Measurements from ENCODE around the gene SEPTIN12. TPM values are rescaled to one million over a fixed set of nuclear protein-coding genes. Genes with fewer than 3 reads are reported as not detected.

The SEPTIN12 gene
- total and polyA plus RNA-seq, 10 of the 15 experiments (the other 5 are each of a cell fraction or from before 2014, with no cell fraction given), result not detected

DNA sequence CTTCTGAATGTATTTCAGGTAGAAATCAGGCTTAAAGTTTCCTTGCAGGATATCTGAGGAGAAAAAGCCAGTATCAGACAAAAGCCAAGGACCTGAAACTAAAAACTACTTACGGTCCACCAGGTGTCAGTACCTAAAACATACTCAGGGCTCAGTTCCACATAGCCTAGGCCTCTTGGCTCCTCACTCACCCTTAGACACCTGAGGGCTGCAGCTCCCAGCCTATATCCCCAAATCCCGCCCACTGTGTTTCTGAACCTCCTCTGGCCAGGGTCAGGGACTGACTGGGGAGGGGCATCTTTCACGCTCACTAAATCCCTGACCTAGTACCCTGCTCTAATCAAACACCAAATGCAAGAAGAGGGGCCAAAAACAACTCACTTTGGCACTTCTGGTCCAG is 23.1 kb upstream of the SEPTIN12 start:
- BruUV-seq (replicated peaks), result no TSS peak
- no peak for TF ChIP-seq MYB (IDR thresholded peaks at IDR 0.05; ENCODE audit: borderline replicate concordance, low read depth, low read length)
- no peak for TF ChIP-seq PAX5 (IDR thresholded peaks at IDR 0.05; ENCODE audit: borderline replicate concordance, low read depth, low read length)
- no peak for TF ChIP-seq TCF3 (IDR thresholded peaks at IDR 0.05; ENCODE audit: borderline replicate concordance, insufficient read depth, low read depth, low read length)
- TF ChIP-seq, protein P1, sequence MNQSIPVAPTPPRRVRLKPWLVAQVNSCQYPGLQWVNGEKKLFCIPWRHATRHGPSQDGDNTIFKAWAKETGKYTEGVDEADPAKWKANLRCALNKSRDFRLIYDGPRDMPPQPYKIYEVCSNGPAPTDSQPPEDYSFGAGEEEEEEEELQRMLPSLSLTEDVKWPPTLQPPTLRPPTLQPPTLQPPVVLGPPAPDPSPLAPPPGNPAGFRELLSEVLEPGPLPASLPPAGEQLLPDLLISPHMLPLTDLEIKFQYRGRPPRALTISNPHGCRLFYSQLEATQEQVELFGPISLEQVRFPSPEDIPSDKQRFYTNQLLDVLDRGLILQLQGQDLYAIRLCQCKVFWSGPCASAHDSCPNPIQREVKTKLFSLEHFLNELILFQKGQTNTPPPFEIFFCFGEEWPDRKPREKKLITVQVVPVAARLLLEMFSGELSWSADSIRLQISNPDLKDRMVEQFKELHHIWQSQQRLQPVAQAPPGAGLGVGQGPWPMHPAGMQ (IDR thresholded peaks at IDR 0.05; ENCODE audit: borderline replicate concordance), result no peak
- no peak for TF ChIP-seq ZBED1 (IDR thresholded peaks at IDR 0.05; ENCODE audit: borderline replicate concordance)
- no peak for TF ChIP-seq MTA3 (IDR thresholded peaks at IDR 0.05; ENCODE audit: borderline replicate concordance, low read length)
- TF ChIP-seq RUNX3 (IDR thresholded peaks at IDR 0.05; ENCODE audit: low read length), result no peak
- TF ChIP-seq NR2C1 (IDR thresholded peaks at IDR 0.05), result no peak
- Histone ChIP-seq H3K4me1 (ENCODE audit: control insufficient read depth, insufficient read depth, low read length) (no peaks in the 10 kb centered on the region), H3K27me3 (replicated peaks in 1 of 2; ENCODE audit: control insufficient read depth in 2 of 2, insufficient read depth in 2 of 2, low read length in 1 of 2) (no peaks in the 10 kb centered on the region), H4K20me1 (ENCODE audit: control insufficient read depth, insufficient read depth) (no peaks in the 10 kb centered on the region), H3K36me3 (ENCODE audit: control insufficient read depth in 2 of 2, insufficient read depth in 2 of 2, low read length in 1 of 2) (peaks cover 16 to 31% of the 10 kb centered on the region in 2 experiments), H3K4me2 (ENCODE audit: control insufficient read depth, insufficient read depth) (no peak overlapping the region), H3K4me3 (no peak overlapping the region), H3K79me2 (ENCODE audit: control insufficient read depth, insufficient read depth, low read length) (no peaks in the 10 kb centered on the region), H3K9me3 (replicated peaks; ENCODE audit: control insufficient read depth, insufficient read depth, low read length) (no peaks in the 10 kb centered on the region), H2AFZ (ENCODE audit: control insufficient read depth, low read depth, low read length) (no peak overlapping the region), H3K9ac (ENCODE audit: control insufficient read depth, insufficient read depth, low read length) (no peak overlapping the region), H3K27ac (ENCODE audit: control insufficient read depth, insufficient read depth) (no peak overlapping the region)
- FAIRE-seq (no peak), DNase-seq (ENCODE audit: low read depth, low spot score) (no peak), ATAC-seq (no peak)
- intact Hi-C loops (cut with micrococcal nuclease; ENCODE audit: unreplicated experiment), result no loop called here
- WGBS (ENCODE audit: insufficient coverage, insufficient replicate concordance, low lambda C conversion rate, missing lambda C conversion rate), result 95% methylated on average over 3 of the region's 3 CpGs
- RAD21 ChIA-PET (ENCODE audit: unreplicated experiment), result no interaction called here
- SMC1A ChIA-PET (ENCODE audit: uncharacterized antibody, unreplicated experiment), result no interaction called here
- POLR2A ChIA-PET, result interaction anchor here (0.7 kb wide), 2 partner anchors 9 to 215 kb away, joined by 3 to 5 read pairs; partner anchors contain the start of gene ROGDI
- CTCF ChIA-PET, result no interaction called here
- in situ Hi-C loops (cut with MboI), result no loop called here
